ENCODE data around the gene XYLT1. TPM values are rescaled to one million over a fixed set of nuclear protein-coding genes. Genes with fewer than 3 reads are reported as not detected.

XYLT1 gene
- total RNA-seq, 1 donor from 2014 or later: 17.6 TPM

DNA sequence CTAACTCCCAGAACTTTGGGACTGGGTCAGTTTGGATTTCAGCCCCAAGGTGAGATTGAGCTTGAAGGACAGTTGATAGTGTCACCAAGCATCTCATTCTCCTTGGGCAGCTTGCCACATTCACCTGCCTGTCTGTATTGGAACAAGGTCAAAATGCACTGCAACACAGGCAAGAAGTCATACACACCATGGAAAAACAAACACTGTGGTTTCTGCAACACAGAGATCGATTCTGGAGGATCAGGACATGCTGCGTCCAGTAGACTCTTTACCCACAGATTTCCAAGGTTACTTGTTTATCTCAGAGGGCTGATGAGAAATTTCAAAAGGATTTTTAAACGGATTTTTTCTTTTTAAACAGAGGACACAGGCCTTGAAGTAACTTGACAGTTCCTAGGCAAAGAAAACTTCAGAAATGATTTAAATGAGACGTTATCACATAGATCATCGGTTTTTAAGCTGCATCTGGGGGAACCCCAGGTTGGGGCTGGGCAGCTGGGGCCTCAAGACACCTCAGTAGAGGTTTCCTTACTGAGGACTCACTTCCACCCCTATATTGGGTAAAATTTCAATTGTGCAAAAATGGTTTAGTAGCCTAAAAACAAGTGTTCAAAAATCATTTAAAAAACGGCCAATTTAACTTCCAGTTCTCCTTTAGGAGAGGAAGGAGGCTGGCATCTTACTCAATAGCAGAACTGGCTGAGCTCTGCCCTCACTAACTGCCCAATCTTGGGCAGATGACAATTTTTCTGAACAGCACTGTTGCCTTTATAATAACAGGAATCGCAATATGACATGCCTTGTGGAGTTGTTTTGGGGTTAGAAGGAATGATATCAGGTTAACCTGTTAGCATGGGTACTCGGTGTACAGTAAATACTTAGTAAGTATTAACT is 299.3 kb downstream of the XYLT1 start:
- Mint-ChIP-seq H3K4me3 (ENCODE audit: unreplicated experiment) (no peak overlapping the region), H3K27me3 (ENCODE audit: low read depth) (no peaks in the 10 kb centered on the region), H3K27ac (ENCODE audit: unreplicated experiment) (no peak overlapping the region), H3K4me1 (ENCODE audit: low read depth) (no peaks in the 10 kb centered on the region), H3K9me3 (ENCODE audit: low read depth) (peaks cover 5% of the 10 kb centered on the region), H3K36me3 (ENCODE audit: low read depth) (peaks cover 2% of the 10 kb centered on the region)
- no peak for DNase-seq (ENCODE audit: low spot score)
- no peak for TF ChIP-seq CTCF (IDR thresholded peaks at IDR 0.05)

DNA sequence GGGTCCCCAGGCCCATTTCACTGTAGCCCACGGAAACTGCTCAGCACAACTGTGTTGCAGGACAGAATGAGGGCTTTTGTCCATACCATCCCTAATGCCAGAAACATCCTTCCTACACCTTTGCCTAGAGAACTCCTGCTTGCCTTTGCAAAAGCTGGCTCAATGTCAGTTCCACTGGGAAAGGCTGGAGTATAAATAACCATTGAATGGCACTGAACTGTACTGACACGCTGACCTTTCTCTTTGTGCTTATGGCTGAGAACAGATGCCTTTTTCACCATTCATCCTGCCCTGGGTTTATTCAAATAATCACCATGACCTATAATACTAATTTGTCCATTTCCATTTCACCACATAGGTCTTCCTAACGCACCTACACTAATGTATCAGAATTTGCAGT is 300.3 kb downstream of the XYLT1 start:
- Mint-ChIP-seq H3K27ac (ENCODE audit: unreplicated experiment) (no peak overlapping the region), H3K9me3 (ENCODE audit: low read depth) (peaks cover 5% of the 10 kb centered on the region), H3K36me3 (ENCODE audit: low read depth) (peaks cover 2% of the 10 kb centered on the region), H3K4me3 (ENCODE audit: unreplicated experiment) (no peak overlapping the region), H3K27me3 (ENCODE audit: low read depth) (no peaks in the 10 kb centered on the region), H3K4me1 (ENCODE audit: low read depth) (no peaks in the 10 kb centered on the region)
- TF ChIP-seq CTCF (IDR thresholded peaks at IDR 0.05): no peak
- no peak for DNase-seq (ENCODE audit: low spot score)

DNA sequence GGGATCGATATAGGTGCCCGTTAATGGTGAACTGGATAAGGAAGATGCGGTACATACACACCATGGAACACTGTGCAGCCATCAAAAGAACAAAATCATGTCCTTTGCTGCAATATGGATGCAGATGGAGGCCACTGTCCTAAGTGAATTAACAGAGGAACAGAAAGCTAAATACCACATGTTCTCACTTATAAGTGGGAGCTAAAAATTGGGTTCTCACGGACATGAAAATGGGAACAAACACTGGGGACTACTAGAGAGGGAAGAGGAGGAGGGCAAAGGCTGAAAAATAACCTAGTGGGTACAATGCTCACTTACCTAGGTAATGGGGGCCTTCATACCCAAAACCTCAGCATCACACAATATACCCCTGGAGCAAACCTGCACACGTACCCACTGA is 302.6 kb downstream of the XYLT1 start:
- Mint-ChIP-seq H3K4me1 (ENCODE audit: low read depth) (no peaks in the 10 kb centered on the region), H3K36me3 (ENCODE audit: low read depth) (peaks cover 2% of the 10 kb centered on the region), H3K9me3 (ENCODE audit: low read depth) (peaks cover 3% of the 10 kb centered on the region), H3K27me3 (ENCODE audit: low read depth) (no peaks in the 10 kb centered on the region), H3K27ac (ENCODE audit: unreplicated experiment) (no peak overlapping the region), H3K4me3 (ENCODE audit: unreplicated experiment) (no peak overlapping the region)
- DNase-seq (ENCODE audit: low spot score): no peak
- TF ChIP-seq CTCF (IDR thresholded peaks at IDR 0.05): no peak

GRCh38 chr16:17166095-17166494 is 304.7 kb downstream of the XYLT1 start:
- Mint-ChIP-seq H3K4me3 (ENCODE audit: unreplicated experiment) (no peak overlapping the region), H3K27ac (ENCODE audit: unreplicated experiment) (no peak overlapping the region), H3K9me3 (ENCODE audit: low read depth) (peaks cover 3% of the 10 kb centered on the region), H3K27me3 (ENCODE audit: low read depth) (no peaks in the 10 kb centered on the region), H3K4me1 (ENCODE audit: low read depth) (no peaks in the 10 kb centered on the region), H3K36me3 (ENCODE audit: low read depth) (peaks cover 2% of the 10 kb centered on the region)
- TF ChIP-seq CTCF (IDR thresholded peaks at IDR 0.05): no peak
- DNase-seq (ENCODE audit: low spot score): no peak

DNA sequence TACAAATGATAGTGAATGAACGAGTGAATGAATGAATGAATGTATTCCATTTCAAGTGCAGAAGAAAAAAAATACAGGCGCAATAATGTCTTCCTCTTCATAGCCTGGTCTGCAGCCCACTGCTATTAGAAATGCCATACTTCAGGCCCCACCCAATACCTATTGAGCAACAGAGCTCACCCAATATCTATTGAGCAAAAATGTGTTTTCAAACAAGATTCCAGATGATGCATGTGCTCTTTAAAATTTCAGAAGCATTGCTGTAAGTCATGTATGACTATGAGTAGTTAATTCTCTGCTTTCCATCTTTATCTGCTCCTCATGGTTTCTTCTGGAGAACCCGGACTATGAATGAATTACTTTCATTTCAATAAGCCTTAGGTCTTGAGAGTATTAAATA is 308.2 kb downstream of the XYLT1 start:
- Mint-ChIP-seq H3K9me3 (ENCODE audit: low read depth) (no peaks in the 10 kb centered on the region), H3K4me3 (ENCODE audit: unreplicated experiment) (no peak overlapping the region), H3K27ac (ENCODE audit: unreplicated experiment) (no peak overlapping the region), H3K27me3 (ENCODE audit: low read depth) (no peaks in the 10 kb centered on the region), H3K4me1 (ENCODE audit: low read depth) (no peaks in the 10 kb centered on the region), H3K36me3 (ENCODE audit: low read depth) (no peaks in the 10 kb centered on the region)
- no peak for TF ChIP-seq CTCF (IDR thresholded peaks at IDR 0.05)
- DNase-seq (ENCODE audit: low spot score): no peak
